Endodermal cell (in vitro differentiated cells): ENCODE data around the gene CASP2. TPM values are rescaled to one million over a fixed set of nuclear protein-coding genes. Genes with fewer than 3 reads are reported as not detected.

Experiments used
- DNase-seq: peaks from one replicate; pipeline ENCODE4 v3.0.0-alpha.2; 2017
- H3K27ac ChIP-seq: 2 replicates; pipeline ENCODE4 v1.5.1; 2013; ENCODE audit warnings: mild to moderate bottlenecking, low read depth, low read length, moderate library complexity
- H3K27me3 ChIP-seq: 2 replicates; pipeline ENCODE4 v1.6.1; 2013; ENCODE audit warnings: mild to moderate bottlenecking, low read length, moderate library complexity; ENCODE audit not compliant: insufficient read depth, control insufficient read depth, poor library complexity, severe bottlenecking
- H3K36me3 ChIP-seq: 2 replicates; pipeline ENCODE4 v1.7.0; 2013; ENCODE audit warnings: mild to moderate bottlenecking, low read length, moderate library complexity; ENCODE audit not compliant: control insufficient read depth, insufficient read depth
- H3K4me1 ChIP-seq: one replicate; pipeline ENCODE4 v1.7.0; 2013; ENCODE audit warnings: low read length; ENCODE audit not compliant: control insufficient read depth, insufficient read depth
- H3K4me3 ChIP-seq: 2 replicates; pipeline ENCODE4 v1.5.1; 2013; ENCODE audit warnings: mild to moderate bottlenecking, low read length, moderate library complexity
- H3K9ac ChIP-seq: 2 replicates; pipeline ENCODE4 v1.6.1; 2013; ENCODE audit warnings: mild to moderate bottlenecking, low read length, moderate library complexity; ENCODE audit not compliant: poor library complexity, severe bottlenecking; ENCODE audit errors: extremely low read depth
- H3K9me3 ChIP-seq: 2 replicates; pipeline ENCODE4 v1.6.1; 2013; ENCODE audit warnings: mild to moderate bottlenecking, low read length, moderate library complexity; ENCODE audit not compliant: control insufficient read depth
- H3K27ac Mint-ChIP-seq: 2 replicates; pipeline ENCODE4 v1.8.0; 2020; ENCODE audit warnings: mixed read lengths
- H3K27me3 Mint-ChIP-seq: 2 replicates; pipeline ENCODE4 v1.8.0; 2021; ENCODE audit warnings: mild to moderate bottlenecking, mixed read lengths; ENCODE audit not compliant: insufficient read depth
- H3K36me3 Mint-ChIP-seq: 2 replicates; pipeline ENCODE4 v1.8.0; 2020; ENCODE audit warnings: low read depth, mixed read lengths
- H3K4me1 Mint-ChIP-seq: 2 replicates; pipeline ENCODE4 v1.8.0; 2020; ENCODE audit warnings: mixed read lengths
- H3K4me3 Mint-ChIP-seq: 2 replicates; pipeline ENCODE4 v1.8.0; 2020; ENCODE audit warnings: mild to moderate bottlenecking, moderate library complexity, mixed read lengths
- H3K9me3 Mint-ChIP-seq: 2 replicates; pipeline ENCODE4 v1.8.0; 2020; ENCODE audit warnings: mild to moderate bottlenecking, mixed read lengths
- CTCF ChIP-seq: fragments of 200-600 bp; sonication (generic); conservative IDR thresholded peaks from 2 replicates; pipeline ENCODE4 v1.5.0; 2021; ENCODE audit warnings: antibody characterized with exemption, mild to moderate bottlenecking
- WGBS, 2 experiments: methylation state at CpG; one replicate each; pipeline versions ENCODE4 v1.1.5 to v1.1.7; 2013; ENCODE audit warnings: missing lambda C conversion rate in 2 of 2, mixed read lengths in 1 of 2; ENCODE audit not compliant: insufficient coverage in 1 of 2, insufficient read length in 1 of 2; 5-methylcytosine and 5-hydroxymethylcytosine counted together
- total RNA-seq, 2 donors: library from RNA; stranded (reverse); fragmentation: NEBNext Ultra II Directional in 1 of 2; extraction: Animal tissue kit (Norgen Biotek cat#: 25700) in 1 of 2; gene quantifications; 2 replicates in 1 of 2; 3 replicates in 1 of 2; pipeline ENCODE4 v1.2.1, GENCODE V29; 2021

The CASP2 gene
- total RNA-seq, 2 donors from 2014 or later, result 47.9 to 48.3 TPM

- H3K27ac ChIP-seq, result no peak overlapping the region
- H3K36me3 ChIP-seq, result no peaks in the 10 kb centered on the region
- H3K36me3 Mint-ChIP-seq, result no peaks in the 10 kb centered on the region
- WGBS, 2 experiments, result 94 to 100% methylated on average over 1 to 4 of the region's 4 CpGs
- H3K9ac ChIP-seq, result no peak overlapping the region
- H3K9me3 Mint-ChIP-seq, result no peaks in the 10 kb centered on the region
- H3K27ac Mint-ChIP-seq, result no peak overlapping the region
- DNase-seq, result peak; percentile 63
- peaks cover 42% of the 10 kb centered on the region for H3K27me3 Mint-ChIP-seq
- no peaks in the 10 kb centered on the region for H3K9me3 ChIP-seq
- H3K27me3 ChIP-seq, result peaks cover 19% of the 10 kb centered on the region
- no peak overlapping the region for H3K4me3 ChIP-seq
- H3K4me1 ChIP-seq, result no peaks in the 10 kb centered on the region
- no peak for TF ChIP-seq CTCF
- H3K4me1 Mint-ChIP-seq, result peaks cover 3% of the 10 kb centered on the region
- peak overlapping the region; percentile 50 for H3K4me3 Mint-ChIP-seq
Measured at GRCh38 chr7:143346018-143346417, 57.9 kb downstream of the CASP2 start.

DNA sequence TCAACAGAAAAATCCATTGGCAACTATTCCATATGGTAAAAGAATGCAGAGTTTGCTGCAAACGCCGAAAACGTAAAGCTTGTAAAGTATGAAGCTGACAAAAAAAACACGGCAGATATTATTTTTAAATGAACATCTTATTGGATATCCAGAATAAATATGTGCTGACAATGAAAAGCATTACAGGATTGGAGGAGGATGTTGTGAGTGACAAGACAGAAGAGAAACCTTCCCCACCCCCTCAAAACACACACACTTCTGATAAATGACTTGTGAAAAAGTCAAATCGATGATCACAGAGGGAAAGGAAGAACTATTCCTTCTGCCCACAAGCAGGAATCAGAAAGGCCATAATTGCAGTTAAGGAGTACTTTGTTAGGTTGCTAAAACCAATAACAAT is 59.8 kb downstream of the CASP2 start:
- H3K4me1 Mint-ChIP-seq, result peaks cover 3% of the 10 kb centered on the region
- H3K4me3 Mint-ChIP-seq, result no peak overlapping the region
- Histone ChIP-seq H3K9ac (no peak overlapping the region), H3K9me3 (no peaks in the 10 kb centered on the region), H3K27ac (no peak overlapping the region), H3K4me3 (no peak overlapping the region), H3K27me3 (peaks cover 19% of the 10 kb centered on the region), H3K4me1 (no peaks in the 10 kb centered on the region), H3K36me3 (no peaks in the 10 kb centered on the region)
- WGBS, 2 experiments, result 74 to 100% methylated on average over 3 to 5 of the region's 5 CpGs
- no peaks in the 10 kb centered on the region for H3K36me3 Mint-ChIP-seq
- TF ChIP-seq CTCF, result no peak
- peaks cover 46% of the 10 kb centered on the region for H3K27me3 Mint-ChIP-seq
- no peaks in the 10 kb centered on the region for H3K9me3 Mint-ChIP-seq
- H3K27ac Mint-ChIP-seq, result no peak overlapping the region
- DNase-seq, result no peak

DNA sequence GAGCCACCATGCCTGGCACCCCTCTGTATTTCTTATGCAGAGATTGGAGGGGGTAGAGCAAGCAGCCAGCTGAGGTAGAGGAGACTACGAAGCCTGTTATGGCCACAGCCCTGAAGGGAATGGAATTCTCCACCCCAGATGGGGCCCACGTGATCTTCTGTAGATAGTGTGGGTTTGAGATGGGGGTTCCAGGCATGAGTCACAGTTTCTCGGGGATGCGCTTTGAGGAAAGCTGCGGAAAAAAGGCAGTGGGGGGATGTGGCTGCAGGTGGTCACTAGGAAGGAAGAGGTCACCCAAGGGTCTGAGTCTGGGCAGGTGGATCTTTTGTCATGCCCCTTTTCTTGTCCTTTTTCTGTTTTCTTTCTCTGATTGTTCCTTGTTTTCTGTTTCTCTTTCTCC is 62.9 kb downstream of the CASP2 start:
- no peak overlapping the region for H3K27ac Mint-ChIP-seq
- H3K4me1 Mint-ChIP-seq, result no peaks in the 10 kb centered on the region

More for the DNA sequence above, 62.9 kb downstream of the CASP2 start:
- H3K27me3 Mint-ChIP-seq, result peaks cover 35% of the 10 kb centered on the region
- Histone ChIP-seq H3K9me3 (no peaks in the 10 kb centered on the region), H3K36me3 (no peaks in the 10 kb centered on the region), H3K4me1 (no peaks in the 10 kb centered on the region), H3K27ac (no peak overlapping the region), H3K4me3 (no peak overlapping the region), H3K27me3 (peaks cover 15% of the 10 kb centered on the region), H3K9ac (no peak overlapping the region)
- no peak overlapping the region for H3K4me3 Mint-ChIP-seq
- H3K9me3 Mint-ChIP-seq, result no peaks in the 10 kb centered on the region
- no peaks in the 10 kb centered on the region for H3K36me3 Mint-ChIP-seq
- TF ChIP-seq CTCF, result no peak
- WGBS, 2 experiments, result 81 to 85% methylated on average over 3 to 5 of the region's 5 CpGs
- no peak for DNase-seq
